HG03575 (cell line): ENCODE results near the gene CIB4.

Experiments used
- ATAC-seq: cut with Tn5 transposase; IDR thresholded peaks from one replicate; pipeline ENCODE4 v1.9.1; 2021; ENCODE audit not compliant: unreplicated experiment, insufficient number of reproducible peaks, low FRiP score; ENCODE audit errors: extremely low read depth

Gene CIB4

DNA sequence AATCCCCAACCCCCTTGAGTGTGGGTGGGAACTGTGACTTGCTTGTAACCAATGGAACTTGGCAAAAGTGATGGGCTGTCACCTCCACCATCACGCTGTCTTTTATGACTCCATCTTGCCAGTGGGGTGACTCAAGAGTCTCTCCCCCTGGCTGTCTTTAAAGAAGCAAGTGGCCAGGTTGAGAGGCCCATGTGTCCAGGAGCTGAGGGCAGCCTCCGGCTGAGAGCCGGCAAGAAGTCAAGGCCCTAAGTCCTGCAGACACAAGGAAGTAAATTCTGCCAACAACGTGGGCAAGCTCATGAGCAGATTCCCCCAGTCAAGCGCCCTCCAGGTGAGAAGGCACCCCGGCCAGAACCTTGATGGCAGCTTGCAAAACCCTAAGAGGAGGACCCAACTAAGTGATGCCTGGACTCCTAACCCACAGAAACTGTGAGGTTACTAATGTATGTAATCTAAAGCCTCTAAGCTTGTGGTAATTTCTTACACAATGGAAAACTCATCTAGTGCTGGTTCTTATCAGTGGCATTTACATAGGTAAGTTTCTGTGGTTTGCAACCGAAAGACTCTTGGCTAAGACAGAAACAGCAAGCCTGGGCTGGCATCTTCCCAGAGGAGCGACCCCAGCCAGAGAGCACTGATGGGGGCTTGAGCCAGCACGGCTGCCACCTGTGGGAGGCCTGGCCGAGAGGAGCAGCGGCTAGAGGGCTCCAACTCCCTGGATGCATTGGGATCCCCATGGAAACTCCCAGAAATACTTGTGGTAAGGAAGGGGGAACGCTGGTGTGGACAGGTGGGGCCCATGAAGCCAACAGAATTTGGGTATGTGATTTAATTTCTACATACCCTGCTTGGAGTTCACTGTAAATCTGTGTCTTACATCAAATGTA, 49.3 kb downstream of the CIB4 start:
- ATAC-seq = no peak

- no peak for ATAC-seq
These were observed 50.1 kb downstream of the CIB4 start for GRCh38 chr2:26590980-26591618.

- ATAC-seq = no peak
These were observed 50.7 kb downstream of the CIB4 start for GRCh38 chr2:26590508-26590907.

DNA sequence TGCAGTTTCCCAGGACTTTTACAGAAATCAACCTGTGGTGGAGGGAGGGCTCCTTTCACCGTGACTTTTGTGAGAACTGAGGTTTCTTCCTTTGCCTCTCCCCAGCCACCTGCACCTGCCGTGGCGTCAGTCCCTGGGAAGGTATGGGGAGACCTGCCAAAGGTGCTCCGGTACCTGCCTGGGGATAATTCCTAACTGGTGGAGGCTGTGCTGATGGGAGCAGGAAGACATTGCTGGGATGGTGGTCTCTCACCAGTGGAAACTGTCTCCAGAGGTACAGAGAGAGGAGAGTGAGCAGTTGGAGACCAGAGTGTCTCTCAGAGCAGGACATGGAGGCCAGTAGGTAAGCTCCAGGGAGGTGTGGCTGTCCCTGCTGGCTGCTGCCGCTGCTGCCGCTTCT, 52.6 kb downstream of the CIB4 start:
- ATAC-seq = no peak

GRCh38 chr2:26587994-26588393, 53.2 kb downstream of the CIB4 start:
- no peak for ATAC-seq

DNA sequence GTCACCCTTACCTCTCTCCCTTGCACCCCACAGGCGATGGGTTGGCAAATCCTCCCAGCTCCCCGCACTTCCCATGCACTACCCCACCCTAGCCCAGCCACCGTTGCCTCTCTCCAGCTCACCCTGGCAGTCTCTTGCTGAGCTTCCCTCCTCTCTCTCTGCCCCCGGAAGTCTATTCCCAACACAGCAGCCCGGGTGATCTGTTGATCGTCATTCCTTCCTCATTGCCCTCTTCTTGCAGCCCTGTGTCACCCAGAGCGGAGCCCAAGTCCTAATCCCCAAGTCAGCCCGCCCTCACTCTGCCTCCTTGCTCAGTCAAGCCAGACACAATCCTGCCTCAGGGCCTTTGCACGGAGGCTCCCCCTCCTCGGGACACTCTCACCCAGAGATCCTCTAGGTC, 55.2 kb downstream of the CIB4 start:
- no peak for ATAC-seq

GRCh38 chr2:26585100-26585499, 56.1 kb downstream of the CIB4 start:
- ATAC-seq = no peak

DNA sequence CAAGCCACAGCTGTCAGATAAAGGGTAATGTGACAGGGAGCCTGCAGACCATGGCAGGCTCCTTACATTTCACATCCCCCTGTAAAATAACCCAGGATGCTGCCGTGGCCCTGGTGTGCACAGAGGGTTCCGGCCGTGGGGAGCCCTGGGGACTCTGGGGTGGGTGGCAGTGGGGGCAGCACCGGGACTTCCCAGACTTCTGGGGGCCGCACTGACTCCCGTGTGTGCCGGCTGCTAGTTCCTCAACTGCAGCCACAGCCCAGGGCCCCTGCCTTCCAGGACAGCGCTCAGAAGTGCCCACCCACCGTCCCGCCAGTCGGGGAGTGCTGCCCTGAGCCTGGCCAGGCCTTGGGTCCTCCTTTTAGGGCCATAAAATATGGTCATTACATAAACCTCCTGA, 56.5 kb downstream of the CIB4 start:
- ATAC-seq = no peak

- no peak for ATAC-seq
These were observed 57.0 kb downstream of the CIB4 start for GRCh38 chr2:26584191-26584590.

DNA sequence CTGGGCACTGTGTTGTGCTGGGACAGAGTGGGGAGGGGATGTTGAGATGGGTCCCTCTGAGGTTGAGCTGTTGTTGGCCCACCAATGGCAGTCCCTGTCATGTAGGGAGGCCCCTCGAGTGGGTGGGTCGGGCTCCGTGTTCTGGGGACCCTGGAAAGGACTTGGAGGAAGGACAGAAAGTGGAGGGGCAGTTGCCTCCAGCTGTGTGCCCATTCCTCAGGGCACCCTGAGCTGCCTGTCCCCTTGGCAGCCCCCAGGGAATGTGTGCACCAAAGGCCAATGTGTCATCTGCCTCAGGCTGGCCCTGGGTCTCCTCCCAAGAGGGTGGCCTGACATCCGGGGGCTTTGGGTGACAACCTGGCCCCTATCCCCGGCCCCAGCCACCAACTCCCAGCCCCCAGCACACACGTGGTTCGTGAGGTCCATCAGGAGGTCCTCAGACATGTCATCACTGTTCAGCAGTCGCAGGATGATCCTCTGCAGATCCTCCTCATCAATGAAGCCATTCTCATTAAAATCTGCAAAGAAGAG, 57.7 kb downstream of the CIB4 start:
- ATAC-seq = no peak

- no peak for ATAC-seq
These were observed 58.3 kb downstream of the CIB4 start for GRCh38 chr2:26582890-26583289.

DNA sequence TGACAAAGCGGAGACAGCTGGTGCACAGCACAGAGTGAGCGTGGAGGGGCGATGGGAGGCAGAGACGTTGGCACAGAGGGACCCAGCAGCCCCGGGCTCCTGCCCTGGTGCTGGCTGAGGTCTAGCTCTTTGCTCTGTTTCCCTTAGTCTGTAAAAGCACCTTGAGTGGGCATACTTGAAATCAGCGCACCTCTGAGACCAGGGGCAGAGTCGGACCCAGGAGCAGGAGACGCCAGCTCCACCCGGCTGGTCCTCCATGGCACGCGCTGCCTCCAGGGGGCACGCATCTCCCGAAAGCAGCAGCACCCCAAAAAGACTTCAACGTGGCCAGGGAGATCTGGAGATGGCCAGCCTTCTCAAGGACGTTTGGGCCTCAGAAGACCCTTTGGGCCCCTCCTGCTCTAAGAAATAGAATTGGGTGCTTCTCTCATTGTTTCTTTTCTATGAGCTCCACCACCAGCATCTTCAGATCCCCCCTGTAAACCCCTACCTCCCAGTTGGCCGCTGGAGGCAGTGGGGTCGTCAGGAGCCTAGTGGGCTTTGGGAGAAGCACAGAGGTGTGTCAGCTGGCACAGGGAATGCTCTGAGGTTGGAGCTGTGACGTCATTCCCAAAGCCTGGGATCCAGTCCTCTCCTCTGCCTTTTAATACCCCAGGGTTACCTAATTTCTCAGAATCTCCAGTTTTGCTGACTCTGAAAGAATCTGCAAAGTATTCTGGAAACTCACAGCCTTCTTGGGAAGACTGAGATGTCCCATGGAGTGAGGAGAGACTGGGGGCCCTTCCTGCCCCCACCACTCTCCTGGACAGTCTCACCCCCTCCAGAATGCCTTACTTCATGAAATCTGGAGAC, 58.9 kb downstream of the CIB4 start:
- no peak for ATAC-seq

GRCh38 chr2:26581266-26581990, 59.7 kb downstream of the CIB4 start:
- no peak for ATAC-seq

- ATAC-seq = no peak
These were observed 60.4 kb downstream of the CIB4 start for GRCh38 chr2:26580751-26581150.

DNA sequence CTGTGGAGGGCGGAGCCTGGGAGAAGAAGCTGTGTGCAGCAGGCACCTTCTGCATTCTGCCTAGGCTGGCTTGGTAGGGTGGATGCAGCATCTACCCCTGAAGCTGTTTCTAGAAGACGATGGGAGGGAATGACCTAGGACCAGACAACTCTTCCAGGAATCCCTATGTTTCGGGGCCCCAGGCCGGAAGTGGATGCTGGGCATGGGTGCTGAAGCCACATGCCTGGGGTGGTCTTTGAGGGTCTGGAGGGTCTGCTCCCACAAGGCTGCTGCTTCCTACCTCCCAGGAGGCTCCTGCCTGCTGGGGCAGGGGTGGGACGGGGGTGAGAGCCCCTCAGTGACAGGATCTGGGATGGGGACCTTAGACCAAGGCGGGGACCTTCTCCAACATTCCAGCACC, 61.0 kb downstream of the CIB4 start:
- ATAC-seq = no peak

- no peak for ATAC-seq
These were observed 61.5 kb downstream of the CIB4 start for GRCh38 chr2:26579723-26580040.

- ATAC-seq = no peak
These were observed 62.0 kb downstream of the CIB4 start for GRCh38 chr2:26579025-26579722.

GRCh38 chr2:26578581-26578980, 62.6 kb downstream of the CIB4 start:
- no peak for ATAC-seq

- ATAC-seq = no peak
These were observed 63.1 kb downstream of the CIB4 start for GRCh38 chr2:26578113-26578458.
